Keratinocyte (primary cell): ENCODE measurements around the gene KCNG3. TPM values are rescaled to one million over a fixed set of nuclear protein-coding genes. Genes with fewer than 3 reads are reported as not detected.

Source experiments
- DNase-seq: peaks from one replicate; pipeline ENCODE4 v3.0.0-alpha.2; 2011; ENCODE audit warnings: low read depth, missing footprints, low spot score
- FAIRE-seq: peaks from 2 replicates; lab custom pipeline; 2011; peaks lifted over from hg19 to GRCh38; lab: Jason Lieb, UNC
- H2AFZ ChIP-seq: 2 replicates; pipeline ENCODE4 v1.6.0; 2012; ENCODE audit warnings: low read length, control low read depth, inconsistent platforms; ENCODE audit not compliant: control insufficient read depth
- H3K27ac ChIP-seq: 2 replicates; pipeline ENCODE4 v1.5.1; 2011; ENCODE audit warnings: low read length; ENCODE audit not compliant: control insufficient read depth, insufficient read depth
- H3K27me3 ChIP-seq: 3 replicates; pipeline ENCODE4 v1.6.0; 2011; ENCODE audit warnings: low read length; ENCODE audit not compliant: control insufficient read depth, insufficient read depth; ENCODE audit errors: extremely low read depth
- H3K36me3 ChIP-seq, 2 experiments: 2 replicates in 1 of 2; 3 replicates in 1 of 2; pipeline ENCODE4 v1.5.1; 2011; ENCODE audit warnings: low read length in 2 of 2, mild to moderate bottlenecking in 1 of 2; ENCODE audit not compliant: control insufficient read depth in 2 of 2, insufficient read depth in 2 of 2; ENCODE audit errors: extremely low read depth in 1 of 2
- H3K4me1 ChIP-seq: 3 replicates; pipeline ENCODE4 v1.5.1; 2011; ENCODE audit warnings: low read length; ENCODE audit not compliant: control insufficient read depth, insufficient read depth; ENCODE audit errors: extremely low read depth
- H3K4me2 ChIP-seq: 3 replicates; pipeline ENCODE4 v1.6.0; 2011; ENCODE audit warnings: low read depth, low read length; ENCODE audit not compliant: control insufficient read depth, insufficient read depth; ENCODE audit errors: extremely low read depth
- H3K4me3 ChIP-seq, 3 experiments: fragments of 200-600 bp in 1 of 3; sonication (generic) in 1 of 3; 2 replicates in 2 of 3; 3 replicates in 1 of 3; pipeline ENCODE4 v1.5.1; 2011 to 2016; ENCODE audit warnings: low read length in 3 of 3, mild to moderate bottlenecking in 3 of 3, control low read depth in 2 of 3, inconsistent platforms in 1 of 3, low read depth in 1 of 3, mixed read lengths in 1 of 3, mixed run types in 1 of 3, moderate library complexity in 1 of 3; ENCODE audit not compliant: control insufficient read depth in 2 of 3, insufficient read depth in 2 of 3; ENCODE audit errors: extremely low read depth in 1 of 3
- H3K79me2 ChIP-seq: 2 replicates; pipeline ENCODE4 v1.6.0; 2012; ENCODE audit warnings: low read length; ENCODE audit not compliant: control insufficient read depth, insufficient read depth
- H3K9ac ChIP-seq: 3 replicates; pipeline ENCODE4 v1.6.0; 2011; ENCODE audit warnings: low read length; ENCODE audit not compliant: control insufficient read depth, insufficient read depth; ENCODE audit errors: extremely low read depth
- H3K9me1 ChIP-seq: 3 replicates; pipeline ENCODE4 v1.6.0; 2011; ENCODE audit warnings: low read length; ENCODE audit not compliant: control insufficient read depth, insufficient read depth; ENCODE audit errors: extremely low read depth
- H3K9me3 ChIP-seq: 2 replicates; pipeline ENCODE4 v1.5.1; 2012; ENCODE audit warnings: low read depth, low read length; ENCODE audit not compliant: control insufficient read depth
- H4K20me1 ChIP-seq: 3 replicates; pipeline ENCODE4 v1.6.0; 2011; ENCODE audit warnings: low read length; ENCODE audit not compliant: control insufficient read depth, insufficient read depth; ENCODE audit errors: extremely low read depth
- CTCF ChIP-seq, 3 experiments: IDR thresholded peaks in 1 of 3; conservative IDR thresholded peaks in 1 of 3; optimal IDR thresholded peaks in 1 of 3; 2 replicates in 2 of 3; 3 replicates in 1 of 3; pipeline versions ENCODE3 to v1.5.1; 2011; ENCODE audit warnings: low read length in 3 of 3, mild to moderate bottlenecking in 3 of 3, moderate library complexity in 2 of 3, control low read depth in 1 of 3, inconsistent platforms in 1 of 3; ENCODE audit not compliant: insufficient read depth in 2 of 3; ENCODE audit errors: extremely low read depth in 1 of 3
- EZH2 ChIP-seq: IDR thresholded peaks from one replicate; pipeline ENCODE4 v1.6.1; 2012; ENCODE audit warnings: inconsistent platforms, mild to moderate bottlenecking, low read length, moderate library complexity
- dilution Hi-C: fragments of 300-500 bp; cut with MboI; formaldehyde crosslinking; loops from one replicate; pipeline ENCODE4 v1.7.0; 2020; ENCODE audit warnings: low sequenced_read_pairs; ENCODE audit not compliant: extremely low pct_ligation_motif_present
- polyA plus RNA-seq, 5 experiments: library from polyadenylated mRNA; depleted of rRNA in 3 of 5; stranded (reverse) in 3 of 5; stranded (forward) in 1 of 5; unstranded in 1 of 5; fragments of >200 nt; gene quantifications; 1 replicate in 1 of 5; 2 replicates in 3 of 5; 3 replicates in 1 of 5; pipeline versions ENCODE4 v1.2.1 to v1.2.3, GENCODE V29; 2011 to 2012; ENCODE audit warnings: missing spikeins in 2 of 5, low read depth in 1 of 5, low replicate concordance in 1 of 5

The KCNG3 gene
- polyA plus RNA-seq, 1 donor (not counting 4 experiments of a cell fraction or from before 2014, with no cell fraction given) = not detected

- H3K27ac ChIP-seq = no peak overlapping the region
- no peak for TF ChIP-seq EZH2
- no peaks in the 10 kb centered on the region for H3K9me1 ChIP-seq
Observed at GRCh38 chr2:42470706-42471105, 23.1 kb downstream of the KCNG3 start.

GRCh38 chr2:42464631-42465030, 29.2 kb downstream of the KCNG3 start:
- Histone ChIP-seq H3K36me3 (no peaks in the 10 kb centered on the region), H3K9ac (no peak overlapping the region), H3K27me3 (peaks cover 3% of the 10 kb centered on the region), H3K9me1 (no peaks in the 10 kb centered on the region), H3K27ac (no peak overlapping the region), H3K79me2 (no peaks in the 10 kb centered on the region), H2AFZ (no peak overlapping the region), H4K20me1 (no peaks in the 10 kb centered on the region), H3K9me3 (no peaks in the 10 kb centered on the region), H3K4me3 (no peak overlapping the region), H3K4me1 (no peaks in the 10 kb centered on the region), H3K4me2 (no peak overlapping the region)
- TF ChIP-seq CTCF (optimal IDR thresholded peaks at IDR 0.05 in 1 of 3, IDR thresholded peaks at IDR 0.05 in 1 of 3, conservative IDR thresholded peaks at IDR 0.05 in 1 of 3; ENCODE audit: extremely low read depth in 1 of 3, insufficient read depth in 2 of 3, low read length in 3 of 3) (no peak), EZH2 (no peak)
- FAIRE-seq = no peak
- dilution Hi-C loops = no loop called here
- DNase-seq = no peak

More at GRCh38 chr2:42470706-42471105, 23.1 kb downstream of the KCNG3 start:
- Histone ChIP-seq H3K4me2 (no peak overlapping the region), H3K4me1 (no peaks in the 10 kb centered on the region), H3K4me3 (no peak overlapping the region), H2AFZ (no peak overlapping the region), H3K9ac (no peak overlapping the region), H3K79me2 (no peaks in the 10 kb centered on the region), H3K36me3 (no peaks in the 10 kb centered on the region), H4K20me1 (no peaks in the 10 kb centered on the region), H3K9me3 (no peaks in the 10 kb centered on the region), H3K27me3 (no peaks in the 10 kb centered on the region)
- FAIRE-seq (no peak), DNase-seq (no peak)
- dilution Hi-C loops = no loop called here

DNA sequence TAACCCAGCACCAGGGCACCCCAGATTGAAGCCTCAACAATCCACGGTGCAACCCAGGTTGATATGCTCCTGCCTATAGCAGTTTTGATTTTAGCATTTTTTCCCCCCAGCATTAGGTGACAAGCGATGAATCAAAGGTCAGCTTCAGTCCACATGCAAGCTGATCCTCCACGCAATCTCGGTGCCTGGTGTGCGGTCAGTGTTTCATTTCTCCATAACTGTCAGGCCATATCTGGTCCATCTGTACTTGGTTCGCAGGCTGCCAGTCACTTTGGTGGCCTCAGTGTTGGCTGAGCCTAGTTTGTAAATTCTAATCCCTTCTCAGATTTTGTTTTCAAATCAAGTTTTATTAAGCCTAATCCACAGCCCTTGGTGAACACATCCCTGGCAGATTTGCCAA, 30.2 kb downstream of the KCNG3 start:
- no peaks in the 10 kb centered on the region for H3K36me3 ChIP-seq
- no peaks in the 10 kb centered on the region for H3K79me2 ChIP-seq
- dilution Hi-C loops = no loop called here
- DNase-seq (no peak), FAIRE-seq (no peak)
- H3K4me2 ChIP-seq = no peak overlapping the region
- no peak for TF ChIP-seq EZH2
- TF ChIP-seq CTCF (optimal IDR thresholded peaks at IDR 0.05 in 1 of 3, IDR thresholded peaks at IDR 0.05 in 1 of 3, conservative IDR thresholded peaks at IDR 0.05 in 1 of 3; ENCODE audit: extremely low read depth in 1 of 3, insufficient read depth in 2 of 3, low read length in 3 of 3) = no peak
- H4K20me1 ChIP-seq = no peaks in the 10 kb centered on the region
- no peaks in the 10 kb centered on the region for H3K9me3 ChIP-seq
- no peak overlapping the region for H2AFZ ChIP-seq
- no peak overlapping the region for H3K27ac ChIP-seq
- peaks cover 3% of the 10 kb centered on the region for H3K27me3 ChIP-seq
- H3K9ac ChIP-seq = no peak overlapping the region
- H3K4me3 ChIP-seq = no peak overlapping the region
- H3K4me1 ChIP-seq = no peaks in the 10 kb centered on the region
- H3K9me1 ChIP-seq = no peaks in the 10 kb centered on the region
